GM12878 (cell line): ENCODE results near the gene LOXL4.

ENCODE experiments used
- CHD2 ChIP-seq: IDR thresholded peaks from 2 replicates; pipeline ENCODE4 v1.6.1; 2011; ENCODE audit warnings: low read depth, low read length, improper control_type of control experiment, borderline replicate concordance
- MEF2A ChIP-seq: IDR thresholded peaks from 2 replicates; pipeline ENCODE4 v1.6.1; 2011; ENCODE audit warnings: low read depth, mild to moderate bottlenecking, low read length, moderate library complexity; ENCODE audit not compliant: insufficient read depth
- RAD21 ChIP-seq: IDR thresholded peaks from 2 replicates; pipeline ENCODE4 v1.6.1; 2011; ENCODE audit warnings: mild to moderate bottlenecking, low read depth, low read length, moderate library complexity; ENCODE audit not compliant: insufficient read depth
- TF ChIP-seq, protein P1 (sequence below), 3 experiments: IDR thresholded peaks in 2 of 3; conservative IDR thresholded peaks in 1 of 3; 2 replicates each; pipeline ENCODE4 v1.5.1; 2011; ENCODE audit warnings: low read depth in 3 of 3, low read length in 3 of 3, mild to moderate bottlenecking in 3 of 3, control low read depth in 2 of 3, moderate library complexity in 2 of 3, inconsistent platforms in 1 of 3, mixed read lengths in 1 of 3; ENCODE audit not compliant: control insufficient read depth in 2 of 3, insufficient read depth in 1 of 3; ENCODE audit errors: extremely low read depth in 1 of 3

GRCh38 chr10:98294270-98294627, 26.3 kb upstream of the LOXL4 start:
- no peak for TF ChIP-seq MEF2A
- TF ChIP-seq RAD21, result no peak
- TF ChIP-seq, protein P1, sequence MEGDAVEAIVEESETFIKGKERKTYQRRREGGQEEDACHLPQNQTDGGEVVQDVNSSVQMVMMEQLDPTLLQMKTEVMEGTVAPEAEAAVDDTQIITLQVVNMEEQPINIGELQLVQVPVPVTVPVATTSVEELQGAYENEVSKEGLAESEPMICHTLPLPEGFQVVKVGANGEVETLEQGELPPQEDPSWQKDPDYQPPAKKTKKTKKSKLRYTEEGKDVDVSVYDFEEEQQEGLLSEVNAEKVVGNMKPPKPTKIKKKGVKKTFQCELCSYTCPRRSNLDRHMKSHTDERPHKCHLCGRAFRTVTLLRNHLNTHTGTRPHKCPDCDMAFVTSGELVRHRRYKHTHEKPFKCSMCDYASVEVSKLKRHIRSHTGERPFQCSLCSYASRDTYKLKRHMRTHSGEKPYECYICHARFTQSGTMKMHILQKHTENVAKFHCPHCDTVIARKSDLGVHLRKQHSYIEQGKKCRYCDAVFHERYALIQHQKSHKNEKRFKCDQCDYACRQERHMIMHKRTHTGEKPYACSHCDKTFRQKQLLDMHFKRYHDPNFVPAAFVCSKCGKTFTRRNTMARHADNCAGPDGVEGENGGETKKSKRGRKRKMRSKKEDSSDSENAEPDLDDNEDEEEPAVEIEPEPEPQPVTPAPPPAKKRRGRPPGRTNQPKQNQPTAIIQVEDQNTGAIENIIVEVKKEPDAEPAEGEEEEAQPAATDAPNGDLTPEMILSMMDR (IDR thresholded peaks at IDR 0.05 in 2 of 3, conservative IDR thresholded peaks at IDR 0.05 in 1 of 3; ENCODE audit: control insufficient read depth in 2 of 3, extremely low read depth in 1 of 3, insufficient read depth in 1 of 3, low read depth in 3 of 3, low read length in 3 of 3), result no peak
- no peak for TF ChIP-seq CHD2
